Spleen (tissue), 7 donors: ENCODE data around the gene SORCS2.

Experiments
- CTCF ChIP-seq, 11 experiments: fragments of 200-600 bp in 7 of 11; fragments of 450-650 bp in 4 of 11; sonication (generic) in 4 of 11; IDR thresholded peaks in 8 of 11; conservative IDR thresholded peaks in 3 of 11; 1 replicate in 7 of 11; 2 replicates in 4 of 11; pipeline versions ENCODE4 v1.4.0 to v1.8.0; 2016 to 2021; ENCODE audit warnings: antibody characterized with exemption in 11 of 11, inconsistent platforms in 4 of 11, mild to moderate bottlenecking in 1 of 11
- POLR2A ChIP-seq, 3 donors: fragments of 450-650 bp; IDR thresholded peaks; one replicate each; pipeline ENCODE4 v1.5.1; 2017; ENCODE audit warnings: antibody characterized with exemption in 3 of 3, mild to moderate bottlenecking in 1 of 3
- donor health status: DM: no; HTN: no; CAD: no; lungs with moderate emphysema.
- donor health status: DM: no; HTN: no; CAD: no.
- donor health status: DM: no; HTN: no; CAD: no.

GRCh38 chr4:7512428-7512827, 320.1 kb downstream of the SORCS2 start:
- TF ChIP-seq POLR2A (IDR thresholded peaks at IDR 0.05) = no peak
- TF ChIP-seq CTCF (IDR thresholded peaks at IDR 0.05 in 8 of 11, conservative IDR thresholded peaks at IDR 0.05 in 3 of 11) = no peak
